CD4-positive, alpha-beta T cell treated with Interleukin-15 for 4 hours (primary cell): Measurements from ENCODE around the gene SCGB1A1.

Experiments
- DNase-seq: peaks from one replicate; pipeline ENCODE4 v3.0.0-alpha.2; 2020; ENCODE audit warnings: low spot score

The SCGB1A1 gene

DNA sequence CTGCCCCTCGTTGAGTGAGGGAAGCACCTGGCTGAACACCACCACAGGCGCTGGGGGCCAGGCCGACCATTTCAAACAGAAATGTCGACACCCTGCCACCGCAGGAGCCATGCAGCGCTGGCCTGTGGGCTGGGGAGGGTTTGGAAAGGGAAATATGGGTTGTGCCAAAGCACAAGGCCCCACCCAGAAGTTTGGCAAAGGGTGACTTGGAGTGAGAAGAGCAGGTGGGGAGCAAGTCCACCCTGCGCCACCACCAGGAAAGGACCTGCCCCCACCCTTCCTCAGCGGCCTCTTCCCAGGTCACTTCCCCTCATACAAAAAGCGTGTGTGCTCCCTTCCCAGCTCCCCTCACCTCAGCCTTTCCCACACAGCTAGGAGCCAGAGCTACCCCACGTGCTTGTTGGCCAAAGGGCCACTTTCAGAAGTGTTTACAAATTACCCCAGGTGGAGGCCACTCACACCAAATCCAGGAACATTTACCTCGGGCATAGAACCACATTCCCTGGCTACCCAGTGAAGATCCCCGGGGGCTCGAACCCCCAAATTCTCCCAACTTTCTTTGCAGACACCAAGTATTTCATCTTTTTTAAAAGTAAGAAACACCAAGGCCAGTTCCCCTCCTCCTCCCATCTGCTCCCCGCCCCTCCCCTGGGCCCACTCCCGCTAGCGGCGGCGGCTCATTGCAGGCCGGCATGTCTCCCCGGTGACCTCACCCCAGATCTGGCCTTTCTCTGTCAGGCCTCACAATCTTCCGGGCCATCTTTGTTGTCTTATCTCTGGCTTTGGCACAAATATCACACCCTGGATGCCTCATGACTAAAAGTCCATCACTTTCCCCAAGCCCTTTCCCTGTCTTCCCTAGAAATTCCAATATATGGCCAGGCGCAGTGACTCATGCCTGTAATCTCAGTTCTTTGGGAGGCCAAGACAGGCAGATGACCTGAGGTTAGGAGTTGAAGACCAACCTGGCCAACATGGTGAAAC is 20.5 kb upstream of the SCGB1A1 start:
- no peak for DNase-seq

- no peak for DNase-seq
Observed at GRCh38 chr11:62399172-62399877, 19.5 kb upstream of the SCGB1A1 start.

- no peak for DNase-seq
Observed at GRCh38 chr11:62399878-62400266, 19.0 kb upstream of the SCGB1A1 start.

- no peak for DNase-seq
Observed at GRCh38 chr11:62400281-62400680, 18.6 kb upstream of the SCGB1A1 start.

- no peak for DNase-seq
Observed at GRCh38 chr11:62400760-62401159, 18.1 kb upstream of the SCGB1A1 start.

- DNase-seq = no peak
Observed at GRCh38 chr11:62401356-62401755, 17.5 kb upstream of the SCGB1A1 start.

DNA sequence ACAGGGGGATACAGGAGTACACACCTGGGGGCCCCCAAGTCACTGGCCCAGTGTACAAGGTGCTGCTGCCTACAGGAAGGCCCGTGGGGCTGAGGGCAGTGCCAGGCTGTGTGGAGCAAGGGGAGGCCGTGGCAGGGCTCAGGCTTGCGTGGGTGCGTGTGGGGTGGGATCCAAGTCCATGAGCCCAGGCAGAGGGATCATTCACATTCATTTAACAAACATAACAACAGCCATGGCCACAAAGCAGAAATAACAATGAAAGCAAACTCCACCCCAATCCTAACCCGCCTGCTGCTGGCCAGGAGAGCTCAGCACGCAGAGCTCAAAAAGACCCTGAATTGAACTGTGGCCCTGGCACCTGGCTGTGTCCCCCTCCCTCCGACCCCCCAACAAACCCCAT is 17.0 kb upstream of the SCGB1A1 start:
- no peak for DNase-seq

DNA sequence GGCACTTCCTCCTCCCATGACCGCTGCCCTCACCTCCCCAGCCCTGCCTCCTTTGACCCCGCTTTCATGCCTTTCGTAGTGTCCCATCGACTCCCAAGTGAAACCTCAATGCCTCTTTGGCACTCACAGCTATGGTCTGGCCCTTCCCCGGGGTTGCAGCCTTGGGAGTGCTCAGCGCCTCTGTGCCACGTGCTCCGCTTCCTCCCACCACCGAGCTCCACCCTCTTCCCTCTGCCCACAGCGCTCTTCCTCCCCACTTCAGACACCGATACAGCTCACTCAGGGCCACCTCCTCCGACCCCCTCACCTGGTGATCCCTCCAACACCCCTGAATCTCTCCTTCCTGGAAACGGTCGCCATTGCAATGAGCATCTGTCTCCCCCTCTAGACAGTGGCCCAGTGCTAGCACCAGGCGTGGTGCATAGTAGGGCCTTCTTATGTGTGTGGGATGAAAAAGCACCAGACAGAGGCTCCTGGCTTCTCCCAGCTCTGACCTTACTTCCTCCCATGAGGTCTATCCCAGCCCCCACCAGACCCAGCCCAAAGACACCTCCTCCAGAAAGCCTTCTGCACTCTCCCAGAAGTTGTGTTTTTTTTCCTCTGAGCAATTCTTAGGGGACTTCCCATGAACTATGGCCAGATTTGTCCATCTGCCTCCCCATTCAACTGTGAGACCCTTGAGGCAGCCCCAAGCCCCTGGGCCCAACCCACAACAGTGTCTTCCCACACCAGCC is 16.4 kb upstream of the SCGB1A1 start:
- DNase-seq = peak; percentile 50

DNA sequence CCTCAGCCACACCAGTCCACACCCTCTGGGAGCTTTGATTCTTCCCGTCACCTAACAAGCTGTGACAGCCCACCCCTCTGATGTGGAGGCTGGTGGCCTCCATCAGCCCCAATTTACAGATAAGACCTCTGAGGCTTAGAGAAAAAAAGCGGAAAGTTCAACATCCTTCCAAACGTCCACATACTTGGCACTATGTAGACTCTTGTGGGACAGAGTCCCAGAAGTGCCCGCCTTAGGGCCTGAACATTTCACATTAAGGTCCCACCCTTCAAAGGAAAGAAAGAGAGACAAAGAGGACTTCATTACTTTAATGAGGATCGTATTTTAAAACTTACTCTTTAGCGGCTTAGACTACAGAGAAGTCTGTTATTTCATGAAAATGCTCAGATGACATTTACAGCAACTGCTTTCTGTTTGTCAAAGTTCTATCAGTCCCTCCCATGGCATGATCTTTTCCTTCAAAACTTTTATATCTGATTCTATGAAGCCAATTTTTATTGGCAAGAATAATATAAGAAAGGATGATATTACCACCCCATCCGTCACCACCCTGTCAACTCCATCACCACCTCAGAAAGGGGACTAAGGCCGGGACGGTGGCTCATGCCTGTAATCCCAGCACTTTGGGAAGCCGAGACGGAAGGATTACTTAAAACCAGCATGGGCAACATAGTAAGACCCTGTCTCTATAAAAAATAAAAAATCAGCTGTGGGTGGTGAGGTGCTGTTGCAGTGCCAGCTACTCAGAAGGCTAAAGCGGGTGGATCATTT is 15.7 kb upstream of the SCGB1A1 start:
- DNase-seq = no peak

- no peak for DNase-seq
Observed at GRCh38 chr11:62404435-62404834, 14.4 kb upstream of the SCGB1A1 start.

- DNase-seq = no peak
Observed at GRCh38 chr11:62404901-62405300, 13.9 kb upstream of the SCGB1A1 start.

DNA sequence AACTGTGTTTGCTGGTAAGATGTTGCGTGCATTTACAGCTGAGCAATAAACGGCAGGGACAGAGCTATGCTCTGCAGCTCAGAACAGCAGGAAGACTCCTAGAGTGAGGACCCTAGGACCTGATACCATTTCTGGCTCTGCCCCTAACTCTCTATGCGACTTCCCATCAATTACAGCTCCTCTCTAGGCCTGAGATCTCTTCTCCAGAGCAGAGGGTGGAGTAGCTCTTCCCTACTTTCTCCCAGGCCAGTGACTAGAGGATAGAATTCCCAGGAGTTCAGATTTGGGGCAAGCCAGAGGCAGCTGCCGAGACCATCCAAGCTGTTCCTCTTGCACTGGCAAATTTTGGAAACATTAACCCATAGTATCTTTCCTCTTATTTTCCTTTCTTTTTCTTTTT is 12.8 kb upstream of the SCGB1A1 start:
- no peak for DNase-seq

- no peak for DNase-seq
Observed at GRCh38 chr11:62409831-62410230, 9.0 kb upstream of the SCGB1A1 start.

GRCh38 chr11:62410972-62411371 is 7.9 kb upstream of the SCGB1A1 start:
- DNase-seq = no peak

GRCh38 chr11:62411524-62411923 is 7.3 kb upstream of the SCGB1A1 start:
- no peak for DNase-seq

GRCh38 chr11:62413060-62413696 is 5.7 kb upstream of the SCGB1A1 start:
- DNase-seq = no peak

- DNase-seq = no peak
Observed at GRCh38 chr11:62416596-62416995, 2.2 kb upstream of the SCGB1A1 start.

GRCh38 chr11:62418136-62418535 is 697 bp upstream of the SCGB1A1 start:
- DNase-seq = no peak

DNA sequence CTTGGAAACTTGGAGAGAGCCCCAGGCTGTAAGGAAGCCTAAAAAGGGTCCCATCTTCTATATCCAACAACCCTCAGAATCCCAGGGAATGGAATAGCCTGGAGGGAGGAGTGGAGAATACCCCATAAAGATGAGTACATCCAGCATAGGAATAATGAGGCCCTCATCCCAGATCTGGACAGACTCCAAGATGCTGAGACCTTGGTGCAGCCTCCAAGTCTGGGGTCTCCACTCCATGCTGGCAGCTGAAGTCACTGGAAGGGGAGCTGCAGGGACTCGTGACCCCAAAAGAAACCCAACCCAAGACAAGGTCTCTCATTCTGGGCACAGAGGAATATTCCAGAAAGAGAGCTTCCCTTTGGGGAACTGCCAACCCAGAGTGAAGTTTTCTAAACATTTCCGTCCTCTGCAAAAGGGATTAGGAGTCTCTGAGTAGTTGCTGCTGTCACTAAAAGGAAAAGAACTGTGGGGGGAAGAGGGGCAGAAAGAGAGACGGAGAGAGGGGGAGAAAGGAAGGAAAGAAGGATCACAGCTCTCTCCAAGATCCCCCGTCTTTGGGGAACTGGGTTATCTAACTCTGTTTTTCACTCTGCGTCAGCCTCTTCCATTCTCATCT is 589 bp downstream of the SCGB1A1 start:
- no peak for DNase-seq

- DNase-seq = no peak
Observed at GRCh38 chr11:62419943-62420342, 1.1 kb downstream of the SCGB1A1 start.

- no peak for DNase-seq
Observed at GRCh38 chr11:62420882-62421281, 2.0 kb downstream of the SCGB1A1 start.
